Ovary (tissue), 9 donors: ENCODE measurements around the gene TNIK. TPM values are rescaled to one million over a fixed set of nuclear protein-coding genes. Genes with fewer than 3 reads are reported as not detected.

ENCODE experiments used
- DNase-seq, 5 donors: peaks; one replicate each; pipeline ENCODE4 v3.0.0-alpha.2; 2019 to 2020
- H3K27ac ChIP-seq, 2 donors: fragments of 200-600 bp; one replicate each; pipeline versions ENCODE4 v1.5.1 to v1.8.0; 2019 to 2022
- H3K27me3 ChIP-seq: fragments of 200-600 bp; one replicate; pipeline ENCODE4 v1.8.0; 2022
- H3K36me3 ChIP-seq: fragments of 200-600 bp; sonication (generic); one replicate; pipeline ENCODE4 v1.5.1; 2019
- H3K4me1 ChIP-seq: one replicate; pipeline ENCODE4 v1.8.1; 2013; ENCODE audit warnings: mild to moderate bottlenecking, moderate library complexity; ENCODE audit not compliant: insufficient read depth
- H3K4me3 ChIP-seq: fragments of 200-600 bp; sonication (generic); one replicate; pipeline ENCODE4 v1.5.1; 2017
- H3K9me3 ChIP-seq, 2 donors: fragments of 200-600 bp in 1 of 2; sonication (generic) in 1 of 2; one replicate each; pipeline versions ENCODE4 v1.5.1 to v1.8.1; 2013 to 2019; ENCODE audit warnings: mild to moderate bottlenecking in 1 of 2, moderate library complexity in 1 of 2
- CTCF ChIP-seq, 3 donors: fragments of 450-650 bp in 2 of 3; fragments of 200-600 bp in 1 of 3; IDR thresholded peaks; one replicate each; pipeline versions ENCODE4 v1.5.1 to v1.8.0; 2016 to 2022; ENCODE audit warnings: antibody characterized with exemption in 3 of 3, mild to moderate bottlenecking in 1 of 3
- EP300 ChIP-seq: sonication (generic); formaldehyde crosslinking; IDR thresholded peaks from one replicate; pipeline ENCODE4 v1.6.1; 2017; ENCODE audit warnings: antibody characterized with exemption
- POLR2A ChIP-seq: fragments of 450-650 bp; IDR thresholded peaks from one replicate; pipeline ENCODE4 v1.6.1; 2017; ENCODE audit warnings: antibody characterized with exemption, mild to moderate bottlenecking, moderate library complexity
- WGBS, 3 donors: extraction: QIAGEN DNeasy Blood & Tissue Kit in 1 of 3; methylation state at CpG; one replicate each; pipeline versions ENCODE4 v1.1.5 to v1.1.7; 2013 to 2017; 5-methylcytosine and 5-hydroxymethylcytosine counted together
- intact Hi-C, 4 donors: fragments of 100-400 bp; cut with DNase I; formaldehyde crosslinking; loops; one replicate each; pipeline versions ENCODE4 v1.11.0 to v1.15.1; 2022 to 2023
- polyA plus RNA-seq, 2 donors: library from polyadenylated mRNA; stranded (reverse); fragments of 200-250 nt in 1 of 2; fragments of 350-450 nt in 1 of 2; fragmentation: Illumina TruSeq in 1 of 2; extraction: RNeasy Lipid Tissue Mini Kit (QIAGEN cat#74804) in 1 of 2; gene quantifications; one replicate each; pipeline ENCODE4 v1.2.3, GENCODE V29; 2013 to 2014
- total RNA-seq, 7 donors: library from RNA; depleted of rRNA in 2 of 7; stranded (reverse); fragments of >200 nt in 2 of 7; fragmentation: NEBNext Ultra II Directional in 3 of 7; extraction: Animal tissue kit (Norgen Biotek cat#: 25700) in 3 of 7; gene quantifications; one replicate each; pipeline versions ENCODE4 v1.1.0 to v1.2.4, GENCODE V29; 2016 to 2023
- donor health status: DM: no; HTN: no; CAD: no; lungs with moderate emphysema.
- donor health status: DM: no; HTN: no; CAD: no.
- donor health status: Bipolar disorder and iron deficiency.
- donor health status: DM: yes; HTN: yes; CAD: no.
- donor health status: DM: no; HTN: no; CAD: no.
- donor health status: DM: yes; HTN: yes; CAD: no.

Gene TNIK
- total and polyA plus RNA-seq, 9 donors, result 1.1 to 9.5 (median 4.5) TPM

GRCh38 chr3:171149526-171150116 is 310.6 kb downstream of the TNIK start:
- WGBS, 3 donors, result 77 to 83% (median 82%) methylated on average over 7 of the region's 7 CpGs
- no peak overlapping the region for H3K4me3 ChIP-seq
- H3K4me1 ChIP-seq, result no peaks in the 10 kb centered on the region
- TF ChIP-seq POLR2A (no peak), CTCF (IDR thresholded peaks at IDR 0.05) (no peak), EP300 (no peak)
- DNase-seq, result no peak
- H3K9me3 ChIP-seq, result no peaks in the 10 kb centered on the region
- no peak overlapping the region for H3K27ac ChIP-seq
- H3K36me3 ChIP-seq, result no peaks in the 10 kb centered on the region
- H3K27me3 ChIP-seq, result no peaks in the 10 kb centered on the region
- intact Hi-C loops, result no loop called here

GRCh38 chr3:171145798-171146197 is 314.4 kb downstream of the TNIK start:
- H3K4me3 ChIP-seq, result no peak overlapping the region
- H3K9me3 ChIP-seq, result no peaks in the 10 kb centered on the region
- no peak overlapping the region for H3K27ac ChIP-seq
- no peak for DNase-seq
- H3K27me3 ChIP-seq, result no peaks in the 10 kb centered on the region
- no peak for TF ChIP-seq EP300
- no peak for TF ChIP-seq POLR2A
- no peak for TF ChIP-seq CTCF (IDR thresholded peaks at IDR 0.05)
- H3K36me3 ChIP-seq, result no peaks in the 10 kb centered on the region
- intact Hi-C loops, result no loop called here
- WGBS, 3 donors, result 94 to 95% (median 95%) methylated on average over 3 of the region's 3 CpGs
- no peaks in the 10 kb centered on the region for H3K4me1 ChIP-seq

GRCh38 chr3:171142985-171143384 is 317.2 kb downstream of the TNIK start:
- no peak for DNase-seq
- Histone ChIP-seq H3K27ac (no peak overlapping the region), H3K4me3 (no peak overlapping the region), H3K36me3 (no peaks in the 10 kb centered on the region), H3K9me3 (no peaks in the 10 kb centered on the region), H3K27me3 (no peaks in the 10 kb centered on the region), H3K4me1 (no peaks in the 10 kb centered on the region)
- TF ChIP-seq POLR2A (no peak), EP300 (no peak), CTCF (IDR thresholded peaks at IDR 0.05) (no peak)
- WGBS, 3 donors, result 63 to 76% (median 68%) methylated on average over 5 of the region's 5 CpGs
- intact Hi-C loops, result no loop called here

GRCh38 chr3:171140246-171140645 is 320.0 kb downstream of the TNIK start:
- H3K9me3 ChIP-seq, result no peaks in the 10 kb centered on the region
- no peak for DNase-seq
- H3K4me1 ChIP-seq, result no peaks in the 10 kb centered on the region
- no peaks in the 10 kb centered on the region for H3K27me3 ChIP-seq
- no peak overlapping the region for H3K4me3 ChIP-seq
- H3K27ac ChIP-seq, result no peak overlapping the region
- H3K36me3 ChIP-seq, result no peaks in the 10 kb centered on the region
- intact Hi-C loops, result no loop called here
- TF ChIP-seq POLR2A (no peak), CTCF (IDR thresholded peaks at IDR 0.05) (no peak), EP300 (no peak)
- WGBS, 3 donors, result 90 to 96% (median 95%) methylated on average over 10 of the region's 10 CpGs
